GM12878 (cell line): Measurements from ENCODE around the gene PELI1. TPM values are rescaled to one million over a fixed set of nuclear protein-coding genes. Genes with fewer than 3 reads are reported as not detected.
"Not testable (repeated sequence)": the region's sequence is repeated elsewhere in the genome, so short reads cannot be mapped to it uniquely, and the experiment has no call there.

Experiments
- ATAC-seq: fragments of 200-7000 bp; cut with Tn5 transposase; 3 replicates; pipeline ENCODE4 v1.9.1; 2020; ENCODE audit warnings: mild to moderate bottlenecking, moderate library complexity
- BruUV-seq: library from RNA; stranded (reverse); fragments of 400-500 nt; replicated peaks from 2 replicates; lab custom pipeline; 2021; lab: Mats Ljungman, UMichigan
- CTCF ChIA-PET: fragments of 300-600 bp; sonication (Branson Sonifier 250); formaldehyde crosslinking; extraction: SDS; loops from one replicate; lab custom pipeline; 2021; ENCODE audit warnings: inconsistent platforms; lab: Yijun Ruan, JAX
- POLR2A ChIA-PET: fragments of 350-600 bp; formaldehyde crosslinking; extraction: SDS; loops from one replicate; lab custom pipeline; 2021; ENCODE audit warnings: inconsistent platforms; lab: Charles Lee
- RAD21 ChIA-PET: fragments of 300-600 bp; sonication (Branson Sonifier 250); formaldehyde crosslinking; loops from one replicate; lab custom pipeline; 2023; ENCODE audit warnings: antibody characterized with exemption; ENCODE audit not compliant: unreplicated experiment; lab: Charles Lee
- SMC1A ChIA-PET: fragments of 300-600 bp; sonication (Branson Sonifier 250); formaldehyde crosslinking; loops from one replicate; lab custom pipeline; 2023; ENCODE audit not compliant: unreplicated experiment, uncharacterized antibody; lab: Charles Lee
- DNase-seq: peaks from one replicate; pipeline ENCODE4 v3.0.0-alpha.2; 2011; ENCODE audit warnings: low read depth, low spot score
- FAIRE-seq: peaks from 3 replicates; lab custom pipeline; 2011; peaks lifted over from hg19 to GRCh38; lab: Jason Lieb, UNC
- H2AFZ ChIP-seq: 2 replicates; pipeline ENCODE4 v1.6.0; 2011; ENCODE audit warnings: low read depth, low read length, control low read depth; ENCODE audit not compliant: control insufficient read depth
- H3K27ac ChIP-seq: 2 replicates; pipeline ENCODE4 v1.5.1; 2011; ENCODE audit warnings: control low read depth; ENCODE audit not compliant: control insufficient read depth, insufficient read depth
- H3K27me3 ChIP-seq, 2 experiments: replicated peaks in 1 of 2; 2 replicates each; pipeline versions ENCODE4 v1.6.0 to v1.6.1; 2011; ENCODE audit warnings: low read length in 1 of 2; ENCODE audit not compliant: control insufficient read depth in 2 of 2, insufficient read depth in 2 of 2
- H3K36me3 ChIP-seq, 2 experiments: 2 replicates each; pipeline ENCODE4 v1.5.1; 2011; ENCODE audit warnings: low read length in 1 of 2; ENCODE audit not compliant: control insufficient read depth in 2 of 2, insufficient read depth in 2 of 2
- H3K4me1 ChIP-seq: 2 replicates; pipeline ENCODE4 v1.6.1; 2011; ENCODE audit warnings: mild to moderate bottlenecking, low read length, moderate library complexity, mixed read lengths; ENCODE audit not compliant: control insufficient read depth, insufficient read depth
- H3K4me2 ChIP-seq: 2 replicates; pipeline ENCODE4 v1.6.0; 2011; ENCODE audit warnings: control low read depth; ENCODE audit not compliant: control insufficient read depth, insufficient read depth
- H3K4me3 ChIP-seq: fragments of 200-600 bp; sonication (generic); 2 replicates; pipeline ENCODE4 v1.5.1; 2016
- H3K79me2 ChIP-seq: 2 replicates; pipeline ENCODE4 v1.6.0; 2011; ENCODE audit warnings: low read length; ENCODE audit not compliant: control insufficient read depth, insufficient read depth
- H3K9ac ChIP-seq: 2 replicates; pipeline ENCODE4 v1.8.0; 2011; ENCODE audit warnings: low read length, control low read depth, mixed read lengths; ENCODE audit not compliant: control insufficient read depth, insufficient read depth
- H3K9me3 ChIP-seq: replicated peaks from 3 replicates; pipeline ENCODE4 v1.5.1; 2011; ENCODE audit warnings: mild to moderate bottlenecking, low read length; ENCODE audit not compliant: control insufficient read depth, insufficient read depth
- H4K20me1 ChIP-seq: 2 replicates; pipeline ENCODE4 v1.6.0; 2011; ENCODE audit not compliant: control insufficient read depth, insufficient read depth
- ATF2 ChIP-seq: IDR thresholded peaks from 2 replicates; pipeline ENCODE4 v1.6.1; 2012; ENCODE audit warnings: low read length, inconsistent platforms
- ATF3 ChIP-seq: IDR thresholded peaks from 2 replicates; pipeline ENCODE4 v1.6.1; 2011; ENCODE audit warnings: low read depth, mild to moderate bottlenecking, low read length, moderate library complexity, borderline replicate concordance; ENCODE audit errors: extremely low read depth
- BHLHE40 ChIP-seq, 2 experiments: fragments of 450-650 bp in 1 of 2; IDR thresholded peaks; 2 replicates each; pipeline ENCODE4 v1.6.1; 2011 to 2017; ENCODE audit warnings: low read depth in 2 of 2, borderline replicate concordance in 1 of 2, improper control_type of control experiment in 1 of 2, low read length in 1 of 2, mild to moderate bottlenecking in 1 of 2
- CHD2 ChIP-seq: IDR thresholded peaks from 2 replicates; pipeline ENCODE4 v1.6.1; 2011; ENCODE audit warnings: low read depth, low read length, improper control_type of control experiment, borderline replicate concordance
- E2F4 ChIP-seq: IDR thresholded peaks from 2 replicates; pipeline ENCODE4 v1.6.1; 2012; ENCODE audit warnings: low read depth, low read length, improper control_type of control experiment
- MYB ChIP-seq: fragments of 150-350 bp; IDR thresholded peaks from 2 replicates; pipeline ENCODE4 v1.6.1; 2014; ENCODE audit warnings: mild to moderate bottlenecking, low read depth, low read length, borderline replicate concordance
- NFYA ChIP-seq: IDR thresholded peaks from 2 replicates; pipeline ENCODE4 v1.6.1; 2011; ENCODE audit warnings: low read depth, mild to moderate bottlenecking, low read length, improper control_type of control experiment, borderline replicate concordance
- PAX5 ChIP-seq: IDR thresholded peaks from 2 replicates; pipeline ENCODE4 v1.6.1; 2011; ENCODE audit warnings: low read depth, low read length, borderline replicate concordance
- PBX3 ChIP-seq: IDR thresholded peaks from 2 replicates; pipeline ENCODE4 v1.6.1; 2011; ENCODE audit warnings: mild to moderate bottlenecking, low read depth, low read length, moderate library complexity; ENCODE audit not compliant: insufficient replicate concordance
- RAD21 ChIP-seq: IDR thresholded peaks from 2 replicates; pipeline ENCODE4 v1.6.1; 2011; ENCODE audit warnings: mild to moderate bottlenecking, low read depth, low read length, moderate library complexity; ENCODE audit not compliant: insufficient read depth
- RBBP5 ChIP-seq: fragments of 200-600 bp; sonication (generic); conservative IDR thresholded peaks from 2 replicates; pipeline ENCODE4 v1.6.1; 2016
- SMAD1 ChIP-seq: fragments of 450-650 bp; IDR thresholded peaks from 2 replicates; pipeline ENCODE4 v1.6.1; 2018; ENCODE audit warnings: mild to moderate bottlenecking, low read depth; ENCODE audit not compliant: partially characterized antibody
- ZSCAN29 ChIP-seq: fragments of 450-650 bp; IDR thresholded peaks from 2 replicates; pipeline ENCODE4 v1.6.1; 2017; ENCODE audit warnings: mild to moderate bottlenecking, moderate library complexity
- WGBS: methylation state at CpG from one replicate; pipeline ENCODE4 v1.1.6; 2016; ENCODE audit warnings: low lambda C conversion rate; ENCODE audit not compliant: insufficient replicate concordance, insufficient coverage; ENCODE audit errors: missing lambda C conversion rate; 5-methylcytosine and 5-hydroxymethylcytosine counted together
- in situ Hi-C: fragments of 300-500 bp; cut with MboI; formaldehyde crosslinking; loops from 9 replicates; pipeline ENCODE4 v1.14.3; 2018; ENCODE audit warnings: mixed read lengths
- intact Hi-C: fragments of 100-400 bp; cut with micrococcal nuclease; formaldehyde crosslinking; loops from one replicate; pipeline ENCODE4 v1.14.2; 2022; ENCODE audit not compliant: unreplicated experiment
- polyA plus RNA-seq, 11 experiments: library from polyadenylated mRNA; depleted of rRNA in 4 of 11; unstranded in 6 of 11; stranded (reverse) in 5 of 11; fragments of >200 nt; fragmentation: Nextera tagmentation in 4 of 11; fragmentation: Illumina TruSeq in 1 of 11; extraction: Ambion mirVana in 4 of 11; extraction: Trizol in 1 of 11; gene quantifications; 1 replicate in 1 of 11; 2 replicates in 10 of 11; pipeline versions ENCODE4 v1.2.1 to v1.2.3, GENCODE V29; 2011 to 2016; ENCODE audit warnings: inconsistent platforms in 2 of 11, missing spikeins in 2 of 11, low read depth in 1 of 11
- total RNA-seq, 4 experiments: library from RNA; depleted of rRNA in 3 of 4; stranded (reverse); fragments of >200 nt in 3 of 4; fragmentation: Illumina TruSeq in 1 of 4; extraction: Trizol in 1 of 4; gene quantifications; 2 replicates each; pipeline versions ENCODE4 v1.2.1 to v1.2.3, GENCODE V29; 2013 to 2021

PELI1 gene
- total and polyA plus RNA-seq, 10 of the 15 experiments (the other 5 are each of a cell fraction or from before 2014, with no cell fraction given) = 12.1 to 92.0 (median 39.8) TPM

- H2AFZ ChIP-seq = no peak overlapping the region
- ChIA-PET CTCF (interaction anchor here (0.7 to 1.7 kb wide), 3 partner anchors 8 to 251 kb away, joined by 3 to 4 read pairs (median 4); no protein-coding TSS in a partner anchor), SMC1A (interaction anchor here (0.8 to 1.3 kb wide), 3 partner anchors 11 to 246 kb away, joined by 3 read pairs; no protein-coding TSS in a partner anchor), RAD21 (no interaction called here), POLR2A (no interaction called here)
- H4K20me1 ChIP-seq = no peaks in the 10 kb centered on the region
- H3K9ac ChIP-seq = no peak overlapping the region
- in situ Hi-C loops = no loop called here
- no peak overlapping the region for H3K27ac ChIP-seq
- H3K4me2 ChIP-seq = no peak overlapping the region
- no peaks in the 10 kb centered on the region for H3K36me3 ChIP-seq
- FAIRE-seq = no peak
- ATAC-seq = no peak
- DNase-seq = no peak
- no peaks in the 10 kb centered on the region for H3K4me1 ChIP-seq
- BruUV-seq = no TSS peak
- intact Hi-C loops = no loop called here
- H3K9me3 ChIP-seq = no peaks in the 10 kb centered on the region
- H3K79me2 ChIP-seq = no peaks in the 10 kb centered on the region
- no peak overlapping the region for H3K4me3 ChIP-seq
- TF ChIP-seq PBX3 (no peak), SMAD1 (no peak), MYB (no peak), PAX5 (no peak), ZSCAN29 (no peak), ATF3 (no peak), CHD2 (no peak), NFYA (no peak), BHLHE40 (IDR thresholded peaks at IDR 0.05; ENCODE audit: borderline replicate concordance in 1 of 2, low read depth in 2 of 2, low read length in 1 of 2) (no peak), RBBP5 (no peak), RAD21 (no peak), ATF2 (no peak), E2F4 (no peak)
- H3K27me3 ChIP-seq = no peaks in the 10 kb centered on the region
- 87% methylated on average over 1 of the region's 1 CpG for WGBS
Measured at GRCh38 chr2:64080179-64080578, 64.0 kb downstream of the PELI1 start.

- H3K4me3 ChIP-seq, ATAC-seq, RAD21 ChIA-PET, DNase-seq, H3K4me1 ChIP-seq, H3K36me3 ChIP-seq, H3K27me3 ChIP-seq, H3K79me2 ChIP-seq, in situ Hi-C loops, intact Hi-C loops, BruUV-seq, H4K20me1 ChIP-seq, H3K9me3 ChIP-seq, H3K9ac ChIP-seq, POLR2A ChIA-PET, H3K27ac ChIP-seq, H2AFZ ChIP-seq, H3K4me2 ChIP-seq, FAIRE-seq: not testable (repeated sequence)
- ChIA-PET CTCF (interaction anchor here (0.7 to 1.7 kb wide), 3 partner anchors 8 to 251 kb away, joined by 3 to 4 read pairs (median 4); no protein-coding TSS in a partner anchor), SMC1A (interaction anchor here (0.8 to 1.3 kb wide), 2 partner anchors 13 to 247 kb away, joined by 3 read pairs; no protein-coding TSS in a partner anchor)
- 64% methylated on average over 6 of the region's 6 CpGs for WGBS
Measured at GRCh38 chr2:64079688-64080087, 64.5 kb downstream of the PELI1 start.
